HG03196 (cell line): ENCODE results near the gene MOB3A.
A peak's percentile ranks its signal among the peaks of the same experiment; 100 is the strongest.

Source experiments
- ATAC-seq: cut with Tn5 transposase; IDR thresholded peaks from one replicate; pipeline ENCODE4 v1.9.1; 2021; ENCODE audit not compliant: unreplicated experiment

Gene MOB3A

DNA sequence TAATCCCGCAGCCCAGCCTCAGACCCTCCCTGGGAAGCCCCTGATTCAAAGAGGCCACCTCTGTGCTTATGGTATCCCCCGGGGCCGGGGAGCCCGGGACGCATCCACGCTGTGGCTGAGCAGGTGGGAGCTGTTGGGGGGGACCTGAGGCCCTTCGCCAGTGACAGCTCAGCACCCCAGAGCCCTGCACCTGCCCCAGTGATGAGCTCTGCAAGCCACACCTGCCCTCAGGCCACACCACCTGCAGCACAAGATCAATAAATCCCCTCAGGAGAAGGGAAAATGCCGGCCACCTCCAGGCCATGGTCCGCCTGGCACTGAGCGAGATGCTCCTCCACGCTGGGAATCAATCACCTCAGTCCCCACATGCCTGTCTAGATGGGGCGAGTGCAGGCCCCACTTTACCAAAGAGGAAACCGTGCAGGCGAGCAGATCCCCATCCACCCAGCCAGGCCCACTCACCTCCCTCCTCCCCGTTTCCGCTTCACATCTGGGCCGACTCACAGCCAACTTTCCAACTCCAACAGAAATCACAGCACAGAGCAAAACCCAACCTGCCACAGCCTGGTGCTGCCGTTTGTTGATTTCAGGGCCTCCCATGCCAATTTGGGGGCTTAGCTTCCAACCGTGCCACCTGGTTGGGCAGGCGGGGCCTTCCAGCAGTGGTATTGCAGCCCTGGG, 12.8 kb downstream of the MOB3A start:
- ATAC-seq: no peak

DNA sequence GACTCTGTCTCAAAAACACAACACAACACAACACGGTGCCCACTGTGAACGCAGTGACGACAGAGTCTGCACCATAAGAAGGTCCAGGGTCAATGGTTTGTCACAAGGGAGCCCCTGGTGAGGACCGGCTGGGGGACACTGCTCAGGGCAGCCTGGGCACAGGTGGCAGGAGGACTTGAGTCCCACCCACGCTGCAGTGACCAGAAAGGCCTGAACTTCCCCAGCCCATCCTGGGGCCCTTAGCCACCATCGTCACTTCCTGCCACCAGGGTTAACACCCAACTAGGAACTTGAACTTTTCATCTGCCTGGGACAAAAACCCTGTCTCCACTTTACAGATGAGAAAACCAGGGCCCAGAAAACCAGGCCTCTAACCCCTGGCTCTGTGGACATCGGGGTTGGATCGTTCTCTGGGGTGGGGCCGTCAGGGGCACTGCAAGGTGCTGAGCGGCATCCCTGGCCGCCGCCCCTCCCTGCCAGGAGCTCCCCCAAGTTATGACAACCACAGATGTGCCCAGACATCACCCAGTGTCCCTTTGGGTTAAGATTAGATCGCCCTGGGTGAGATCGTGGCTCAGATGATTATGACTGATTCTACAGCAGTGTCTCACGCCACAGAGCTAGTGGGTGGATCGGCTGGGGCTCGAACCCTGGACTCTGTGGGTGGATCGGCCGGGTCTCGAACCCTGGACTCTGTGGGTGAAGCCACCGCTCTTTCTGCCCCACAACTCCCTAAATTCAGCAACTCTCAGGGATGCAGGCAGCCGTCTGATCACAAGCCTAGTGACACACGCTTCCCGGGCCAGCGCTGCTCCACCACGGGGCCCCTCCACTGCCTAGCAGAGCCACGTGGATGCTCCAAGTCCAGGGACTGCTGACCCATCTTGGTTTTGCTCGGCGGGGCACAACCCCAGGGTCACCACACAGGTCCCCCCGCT, 14.0 kb downstream of the MOB3A start:
- no peak for ATAC-seq

DNA sequence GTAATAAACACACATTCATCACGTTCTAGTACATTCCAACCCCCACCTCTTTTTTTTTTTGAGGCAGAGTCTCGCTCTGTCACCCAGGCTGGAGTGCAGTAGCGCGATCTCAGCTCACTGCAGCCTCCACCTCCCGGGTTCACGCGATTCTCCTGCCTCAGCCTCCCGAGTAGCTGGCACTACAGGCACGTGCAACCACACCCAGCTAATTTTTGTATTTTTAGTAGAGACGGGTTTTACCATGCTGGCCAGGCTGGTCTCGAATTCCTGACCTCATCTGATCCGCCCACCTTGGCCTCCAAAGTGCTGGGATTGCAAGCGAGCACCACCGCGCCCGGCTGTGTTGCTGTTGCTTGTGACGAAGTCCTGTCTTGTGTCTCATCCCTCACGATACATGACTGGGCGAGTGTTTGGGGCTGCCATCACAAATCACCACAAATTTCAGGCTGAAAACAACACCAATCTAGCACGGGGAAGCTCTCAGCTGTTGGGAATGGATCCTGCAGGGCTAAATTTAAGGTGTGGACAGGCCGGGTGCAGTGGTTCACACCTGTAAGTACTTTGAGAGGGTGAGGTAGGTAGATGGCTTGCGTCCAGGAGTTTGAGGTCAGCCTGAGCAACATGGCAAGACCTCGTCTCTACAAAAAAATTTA, 15.7 kb downstream of the MOB3A start:
- ATAC-seq: no peak

DNA sequence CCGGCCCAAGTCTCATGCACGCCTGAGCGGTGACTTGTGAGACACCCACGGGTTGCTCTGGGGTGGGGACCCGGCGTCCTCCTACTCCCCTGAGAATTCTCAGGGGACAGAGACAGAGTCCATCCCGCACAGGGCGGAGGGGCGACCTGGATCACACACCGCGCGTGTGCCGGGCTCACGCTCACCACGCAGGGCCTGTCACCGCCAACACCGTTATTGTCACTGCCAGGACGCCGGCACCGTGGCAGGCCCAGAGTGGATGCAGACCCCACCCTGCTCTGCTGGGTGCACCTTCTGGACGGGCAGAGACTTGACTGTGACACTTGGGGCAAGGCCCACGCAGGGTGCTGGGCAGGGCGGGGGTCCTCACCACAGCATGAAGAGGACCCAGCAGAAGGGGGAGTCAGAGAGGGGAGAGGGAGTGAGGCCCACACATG, 16.2 kb downstream of the MOB3A start:
- ATAC-seq: no peak

DNA sequence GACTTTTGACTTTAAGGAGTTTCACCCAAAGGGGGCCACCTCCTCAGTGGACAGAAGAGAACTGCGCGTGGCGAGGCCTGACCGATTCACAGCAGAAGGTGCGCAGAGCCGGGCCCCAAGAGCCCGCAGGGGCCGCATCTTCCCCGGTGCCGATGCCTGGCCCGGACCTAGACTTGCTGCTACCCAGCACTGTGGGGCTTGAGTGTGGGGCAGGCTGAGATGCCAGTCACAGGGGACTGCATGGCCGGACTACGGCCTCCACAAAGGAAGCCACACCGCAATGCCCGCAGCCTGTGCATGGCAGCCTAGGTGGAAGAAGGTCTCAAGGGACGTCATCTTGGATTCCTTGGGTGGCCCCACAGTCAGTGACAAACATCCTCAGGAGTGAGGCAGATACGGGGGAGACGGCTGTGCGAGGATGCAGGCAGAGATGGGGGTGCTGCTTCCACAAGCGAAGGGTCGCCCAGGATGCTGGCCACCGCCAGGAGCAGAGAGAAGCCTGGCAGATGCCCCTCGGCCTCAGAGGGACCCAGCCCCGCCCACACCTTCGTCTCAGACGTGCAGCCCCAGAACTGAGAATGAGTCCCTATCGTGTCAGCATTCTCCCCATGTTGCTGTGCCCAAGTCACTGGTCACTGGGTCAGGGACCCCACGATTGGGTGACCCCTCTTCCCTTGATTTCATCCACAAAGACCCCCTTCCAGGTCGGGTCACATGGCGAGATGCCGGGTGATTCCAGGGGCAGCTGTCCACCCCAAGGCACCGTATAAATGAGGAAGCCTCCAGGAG, 16.9 kb downstream of the MOB3A start:
- ATAC-seq: no peak

DNA sequence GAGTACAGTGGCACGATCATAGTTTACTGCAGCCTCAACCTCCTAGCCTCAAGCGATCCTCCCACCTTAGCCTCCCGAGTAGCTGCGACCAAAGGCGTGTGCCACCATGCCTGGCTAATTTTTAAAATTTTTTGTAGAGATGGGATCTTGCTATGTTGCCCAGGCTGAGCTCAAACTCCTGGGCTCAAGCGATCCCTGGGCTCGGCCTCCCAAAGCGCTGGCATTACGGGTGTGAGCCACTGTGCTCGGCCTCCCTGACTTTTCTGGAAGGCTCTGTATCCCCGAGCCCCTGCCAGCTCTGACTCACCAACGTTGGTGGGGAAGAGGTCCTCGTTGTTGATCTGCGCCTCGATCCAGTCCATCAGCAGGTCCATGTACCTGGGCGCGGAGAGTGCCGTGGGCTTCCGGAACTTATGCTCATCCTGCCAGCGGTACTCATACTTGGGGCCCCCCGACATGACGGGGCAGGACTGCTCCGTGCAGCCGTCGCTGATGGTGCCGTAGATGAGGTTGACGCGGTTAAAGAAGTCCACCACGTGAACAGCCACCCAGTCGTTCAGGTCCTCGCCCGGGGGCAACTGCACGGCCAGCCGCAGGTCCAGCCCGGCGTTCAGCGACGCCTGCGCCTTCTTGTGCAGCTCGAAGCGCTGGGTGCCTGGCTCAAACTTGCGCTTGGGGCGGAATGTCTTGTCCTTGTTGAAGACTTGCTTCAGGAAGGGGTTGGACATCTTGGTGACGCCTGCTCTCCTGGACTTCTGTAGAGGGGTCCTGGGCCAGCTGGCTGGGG, 18.1 kb downstream of the MOB3A start:
- ATAC-seq: no peak

DNA sequence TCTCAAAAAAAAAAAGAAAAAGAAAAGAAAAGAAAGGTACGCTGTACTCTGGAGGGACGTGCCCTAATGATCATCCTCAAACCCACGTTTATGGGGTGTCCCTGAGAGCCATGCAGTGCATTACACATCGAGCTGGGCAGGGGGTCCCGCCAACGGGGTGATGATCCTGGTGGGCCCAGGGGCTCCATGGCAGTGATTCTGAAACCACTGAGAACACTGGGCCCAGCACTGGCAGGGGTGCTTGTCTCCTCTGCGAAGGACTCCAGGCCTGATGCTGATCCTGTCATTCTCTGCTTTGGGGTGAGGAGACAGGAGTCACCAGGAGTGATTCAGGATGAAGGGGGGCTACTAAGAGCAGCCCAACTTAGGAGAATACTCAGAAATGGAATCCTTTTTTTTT, 18.7 kb downstream of the MOB3A start:
- no peak for ATAC-seq

DNA sequence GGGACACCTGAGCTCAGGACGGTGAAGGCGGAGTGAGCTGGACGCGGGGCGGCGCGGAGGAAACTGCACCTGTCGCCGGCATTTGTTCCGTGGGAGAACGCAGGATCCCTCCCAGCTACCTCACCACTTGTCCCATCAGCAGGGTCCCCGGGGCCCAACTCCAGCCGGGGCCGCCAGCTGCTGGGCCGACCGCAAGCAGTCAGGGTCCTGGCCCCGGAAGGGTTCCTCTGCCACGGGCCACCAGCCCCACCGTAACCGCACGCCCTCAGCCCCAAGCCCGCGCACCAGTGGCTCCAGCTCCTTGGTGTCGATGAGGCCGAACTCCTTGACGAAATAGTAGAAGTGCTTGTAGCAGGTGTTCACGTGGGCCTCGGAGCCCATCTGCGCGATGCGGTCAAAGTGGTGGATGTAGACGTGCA, 19.6 kb downstream of the MOB3A start:
- ATAC-seq: no peak

DNA sequence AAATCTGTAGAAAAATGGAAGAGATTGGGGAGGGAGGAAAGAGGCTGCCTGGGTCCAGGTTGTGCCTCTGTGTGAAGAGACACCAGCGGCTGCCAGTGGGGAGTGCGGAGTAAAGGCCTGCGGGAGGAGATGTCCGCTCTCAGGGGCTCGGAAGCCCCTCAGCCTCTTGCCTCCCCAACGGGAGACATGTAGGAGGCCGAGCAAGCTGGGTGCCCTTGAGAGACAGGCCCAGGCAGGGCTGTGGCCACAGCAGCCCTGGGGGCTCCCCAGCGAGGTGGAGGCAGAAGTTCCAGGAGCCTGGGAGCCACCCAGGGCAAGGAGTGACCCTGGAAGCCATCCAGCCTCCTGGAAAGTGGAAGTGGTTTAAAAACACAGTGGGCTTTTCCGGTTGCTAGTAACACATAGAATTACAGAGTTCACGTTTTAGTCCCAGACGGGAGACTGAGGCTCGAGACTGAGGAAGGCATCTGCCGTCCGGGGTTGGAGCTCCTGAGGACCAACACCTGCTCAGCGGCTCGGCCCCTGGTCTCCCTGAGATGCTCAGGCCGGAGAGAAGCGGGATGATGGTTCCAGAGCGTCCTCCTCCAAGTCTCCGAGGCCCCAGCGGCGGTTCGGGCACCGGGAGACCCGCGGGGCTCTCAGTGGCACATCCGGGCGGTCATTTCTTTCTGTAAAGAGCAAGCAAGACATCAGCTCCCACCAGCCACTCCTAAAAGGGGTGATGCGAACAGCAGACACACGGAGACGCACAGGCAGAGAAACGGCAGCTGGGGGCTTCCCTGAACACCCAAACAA, 23.2 kb downstream of the MOB3A start:
- ATAC-seq: no peak

DNA sequence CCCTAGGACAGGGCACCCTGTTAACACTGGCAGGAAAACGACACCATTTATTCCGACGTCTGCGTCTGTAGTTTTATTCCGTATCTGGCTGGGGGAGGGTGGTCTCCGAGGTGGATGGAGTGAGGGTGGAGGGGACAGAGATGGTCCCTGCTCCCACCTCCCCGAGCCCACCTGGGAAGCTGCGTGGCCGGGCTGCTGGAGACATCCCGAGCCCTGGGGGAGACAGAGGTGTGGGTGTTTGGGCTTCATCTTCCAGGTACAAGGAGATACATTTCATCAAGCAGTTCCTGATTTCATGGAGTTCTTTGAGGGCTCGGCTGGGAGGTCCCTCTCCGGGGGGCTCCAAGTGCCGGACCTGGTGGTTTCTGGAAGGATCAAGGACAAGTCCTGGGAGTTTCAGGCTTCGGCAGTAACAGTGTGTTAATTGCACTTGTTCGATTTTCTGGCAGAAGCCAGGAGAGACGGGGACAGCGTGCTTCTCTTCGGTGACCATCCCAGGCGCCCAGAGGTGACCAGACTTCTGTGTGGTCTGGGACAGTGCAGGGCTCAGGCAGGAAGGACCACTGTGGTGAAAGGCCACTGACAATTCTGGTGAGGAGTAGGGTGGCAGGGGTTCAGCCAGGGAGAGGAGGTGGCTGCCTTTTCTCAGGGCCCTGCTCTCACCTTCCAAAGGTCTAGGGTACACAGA, 25.0 kb downstream of the MOB3A start:
- no peak for ATAC-seq

DNA sequence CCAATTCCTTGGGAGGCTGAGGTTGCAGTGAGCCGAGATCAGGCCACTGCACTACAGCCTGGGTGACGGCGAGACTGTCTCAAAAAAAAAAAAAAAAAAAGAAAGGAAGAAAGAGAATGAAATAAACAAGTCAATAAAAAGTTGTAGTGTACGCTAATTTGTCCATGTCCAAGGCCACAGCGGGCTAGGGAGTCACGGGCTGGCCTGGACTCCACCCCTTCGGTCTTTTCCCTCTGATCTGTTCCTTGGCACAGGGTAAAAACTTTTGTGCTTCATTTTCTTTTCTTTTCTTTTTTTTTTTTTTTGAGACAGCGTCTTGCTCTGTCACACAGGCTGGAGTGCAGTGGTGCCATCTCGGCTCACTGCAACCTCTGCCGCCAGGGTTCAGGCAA, 25.7 kb downstream of the MOB3A start:
- ATAC-seq: no peak

DNA sequence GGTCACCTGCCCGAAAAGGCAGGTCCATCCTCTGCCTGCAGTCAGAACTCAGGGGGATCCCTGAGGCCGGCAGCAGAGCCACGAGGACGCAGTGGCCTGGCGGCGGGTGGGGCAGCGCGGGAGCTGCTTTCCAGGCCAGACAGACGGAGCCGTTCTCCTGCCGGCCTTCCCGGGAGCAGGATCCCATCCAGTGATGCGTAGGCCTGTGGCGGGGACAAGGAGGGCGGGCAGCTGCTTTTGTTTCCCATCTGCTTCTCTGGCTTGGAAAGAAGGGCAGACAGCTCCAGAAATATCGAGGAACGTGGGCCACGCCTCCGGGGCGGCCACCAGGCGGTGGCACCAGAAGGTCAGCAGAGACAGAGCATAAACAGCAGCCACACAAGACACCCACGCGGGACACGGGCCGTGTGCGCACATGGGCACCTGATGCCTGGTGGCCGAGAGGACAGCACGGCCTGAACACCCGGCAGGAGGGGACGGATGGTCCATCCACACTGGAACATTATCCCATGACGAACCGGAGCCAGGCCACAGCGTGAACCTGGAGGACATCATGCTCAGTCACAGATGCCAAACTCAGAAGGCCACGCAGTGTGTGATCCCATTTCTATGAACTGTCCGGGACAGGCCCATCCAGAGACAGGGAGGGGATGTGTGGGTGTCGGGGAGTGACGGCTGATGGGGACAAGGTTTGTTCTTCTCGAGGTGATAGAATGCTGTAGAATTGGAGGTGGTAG, 31.2 kb downstream of the MOB3A start:
- ATAC-seq: no peak

DNA sequence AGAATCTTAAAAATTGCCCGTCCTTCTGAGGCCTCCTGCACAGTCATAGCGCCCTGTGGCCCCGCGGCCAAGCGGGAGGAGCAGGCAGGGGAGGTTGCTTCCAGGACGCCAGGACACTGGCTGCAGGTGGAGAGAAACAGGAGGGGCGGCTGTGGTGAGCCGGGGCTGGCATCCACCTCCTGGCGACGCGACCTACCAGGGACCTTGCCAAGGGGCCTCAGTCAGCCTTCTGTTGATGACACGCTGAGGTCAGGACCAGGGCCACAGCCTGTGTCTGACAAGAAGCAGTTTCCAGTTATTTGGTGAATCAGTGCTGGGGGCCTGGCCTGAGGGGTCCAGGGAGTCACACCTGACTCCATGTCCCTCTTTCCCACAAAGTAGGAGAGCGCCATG, 31.7 kb downstream of the MOB3A start:
- no peak for ATAC-seq

DNA sequence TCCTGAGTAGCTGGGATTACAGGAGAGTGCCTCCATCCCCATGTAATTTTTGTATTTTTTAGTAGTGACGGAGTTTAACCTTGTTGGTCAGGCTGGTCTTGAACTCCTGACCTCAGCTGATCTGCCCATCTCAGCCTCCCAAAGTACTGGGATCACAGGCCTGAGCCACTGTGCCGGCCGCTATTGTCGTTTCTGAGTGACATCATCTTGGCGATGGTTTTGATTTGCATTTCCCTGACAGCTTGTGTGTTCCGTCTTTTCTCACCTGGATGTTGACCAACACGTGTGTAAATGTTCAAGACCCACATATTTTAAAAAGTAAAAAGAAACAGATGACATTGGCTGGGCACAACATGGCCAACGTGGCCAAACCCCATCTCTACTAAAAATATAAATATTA, 32.3 kb downstream of the MOB3A start:
- no peak for ATAC-seq

DNA sequence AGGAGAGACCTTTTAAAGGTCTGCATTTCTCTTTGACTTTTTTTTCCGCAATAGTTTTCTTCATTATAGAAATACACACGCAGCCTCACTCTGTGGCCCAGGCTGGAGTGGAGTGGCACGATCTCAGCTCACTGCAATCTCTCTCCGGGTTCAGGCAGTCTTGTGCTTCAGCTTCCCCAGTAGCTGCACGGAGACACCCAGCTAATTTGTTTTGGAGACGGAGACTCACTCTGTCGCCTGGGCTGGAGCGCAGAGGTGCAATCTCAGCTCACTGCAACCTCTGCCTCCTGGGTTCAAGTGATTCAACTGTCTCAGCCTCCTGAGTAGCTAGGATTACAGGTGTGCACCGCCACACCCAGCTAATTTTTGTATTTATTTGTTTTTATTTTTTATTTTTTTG, 33.4 kb downstream of the MOB3A start:
- no peak for ATAC-seq

DNA sequence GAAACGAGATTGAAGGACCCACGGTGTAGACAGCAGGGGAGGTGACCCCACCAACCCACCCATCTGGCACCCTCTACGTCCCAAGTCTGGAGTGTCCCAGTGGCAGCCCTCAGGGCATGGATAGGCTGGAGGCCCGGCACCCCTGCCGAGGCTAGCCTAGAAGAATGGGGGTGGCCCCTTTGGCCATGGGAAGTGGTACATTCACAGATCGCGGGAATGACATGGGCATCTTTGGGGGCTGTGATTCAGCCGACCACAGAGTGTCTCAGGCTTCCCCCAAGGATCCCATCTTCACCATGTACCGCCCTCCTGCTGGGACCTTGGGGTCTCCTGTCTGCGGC, 33.8 kb downstream of the MOB3A start:
- ATAC-seq: no peak

DNA sequence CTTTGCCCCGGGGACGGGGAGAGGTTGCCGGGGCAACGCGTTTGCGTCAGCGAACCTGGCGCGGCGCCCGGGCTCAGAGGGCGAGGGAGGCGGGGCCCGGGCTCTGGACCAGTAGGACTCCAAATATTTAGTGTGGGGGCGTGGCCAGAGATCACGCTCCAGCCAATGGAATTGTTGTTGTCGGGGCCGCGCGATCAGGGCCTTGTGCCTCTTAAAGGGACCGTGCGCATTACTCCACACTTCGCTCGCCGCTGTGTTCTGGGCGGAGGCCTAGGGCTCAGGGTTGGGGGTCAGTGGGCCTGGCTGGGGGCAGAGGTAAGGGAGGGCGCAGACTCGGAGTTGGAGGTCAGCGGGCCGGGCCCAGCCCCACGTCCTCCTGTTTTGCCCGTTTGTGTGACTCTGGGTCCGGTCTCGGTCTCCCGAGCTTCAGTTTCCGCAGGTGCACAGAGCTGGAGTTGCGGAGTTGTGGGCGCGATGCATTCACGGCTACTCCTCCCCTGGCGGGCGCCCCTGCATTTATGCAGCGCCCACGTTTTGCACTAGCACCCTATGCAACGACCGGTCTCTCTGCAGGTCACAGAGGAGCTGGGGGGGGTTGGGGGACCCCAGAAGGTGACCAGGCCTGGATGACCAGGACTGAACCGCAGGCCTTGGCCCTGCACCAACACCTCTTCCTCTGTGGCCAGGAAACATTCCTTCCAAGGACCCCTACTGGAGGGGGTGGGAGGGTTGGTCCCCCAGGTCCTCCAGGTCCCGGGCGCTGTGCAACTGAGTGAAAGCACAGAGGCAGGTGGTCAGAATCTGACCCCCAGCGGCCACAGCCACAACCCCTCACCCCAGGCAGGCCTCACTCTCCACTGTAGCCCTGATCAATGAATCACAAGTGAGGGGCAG, 34.4 kb downstream of the MOB3A start:
- ATAC-seq: peak; percentile 77
